ENCODE results near the gene PDK3.

The PDK3 gene

GRCh38 chrX:24464836-24465531, at the start of gene PDK3:
Gene PDK3 (plus strand): TSS chrX:24465286. CDS start chrX:24465456, 170 bp downstream.
- DNase-seq (ENCODE audit: low spot score), result peak; percentile 58

DNA sequence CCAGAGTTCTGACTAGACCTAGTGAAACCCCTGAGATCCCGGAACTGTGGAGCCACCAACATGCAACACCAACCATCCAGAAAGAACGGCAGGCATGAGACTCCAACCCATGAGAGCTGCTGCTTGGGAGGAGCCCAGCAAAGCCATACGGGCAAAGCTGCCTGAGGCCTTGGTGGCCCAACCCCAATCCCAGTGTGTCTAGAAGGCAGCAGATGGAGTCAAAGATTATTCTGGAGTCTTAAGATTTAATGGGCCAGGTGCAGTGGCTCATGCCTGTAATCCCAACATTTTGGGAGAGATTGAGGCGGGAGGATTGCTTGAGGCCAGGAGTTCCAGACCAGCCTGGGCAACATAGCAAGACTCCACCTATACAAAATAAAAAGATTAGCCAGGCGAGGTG, 49.2 kb upstream of the PDK3 start:
- DNase-seq (ENCODE audit: low spot score), result no peak

DNA sequence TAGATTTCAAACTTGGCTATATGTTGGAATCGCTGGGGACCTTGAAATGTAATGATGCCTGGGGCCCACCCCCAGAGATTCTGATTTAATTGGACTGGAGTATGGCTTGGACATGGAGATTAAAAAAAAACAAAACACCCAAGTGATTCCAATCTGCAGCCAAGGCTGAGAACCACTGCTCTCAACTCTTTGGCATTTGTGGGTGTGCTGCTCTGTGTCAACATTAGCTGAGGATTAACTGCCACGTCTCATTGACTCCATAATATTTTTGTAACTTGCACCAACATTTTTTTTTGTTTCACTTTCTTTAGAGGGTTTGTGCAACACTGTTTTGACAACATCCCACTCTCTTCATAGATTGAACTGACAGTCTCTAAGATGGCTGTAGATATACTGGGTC, 41.1 kb upstream of the PDK3 start:
- no peak for DNase-seq (ENCODE audit: low spot score)

DNA sequence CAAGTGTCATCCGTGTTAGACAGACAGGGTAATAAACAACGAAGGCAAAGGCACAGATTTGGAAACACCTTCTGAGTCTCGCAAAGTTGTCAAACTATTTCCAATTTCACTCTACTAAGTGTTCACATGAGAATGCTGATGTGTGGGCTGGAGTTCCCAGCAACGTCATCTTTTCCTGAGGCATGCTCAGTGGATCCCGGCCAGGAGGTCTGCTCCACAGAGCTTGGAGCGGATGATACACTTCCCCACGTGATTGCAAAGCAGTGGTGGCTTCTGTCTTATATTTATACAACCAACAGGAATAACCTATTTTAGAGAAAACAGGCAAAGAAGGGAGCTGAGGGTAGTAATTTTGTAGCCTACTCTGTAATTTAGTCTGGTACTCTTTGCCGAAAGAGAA, 40.1 kb upstream of the PDK3 start:
- DNase-seq (ENCODE audit: low spot score), result no peak

DNA sequence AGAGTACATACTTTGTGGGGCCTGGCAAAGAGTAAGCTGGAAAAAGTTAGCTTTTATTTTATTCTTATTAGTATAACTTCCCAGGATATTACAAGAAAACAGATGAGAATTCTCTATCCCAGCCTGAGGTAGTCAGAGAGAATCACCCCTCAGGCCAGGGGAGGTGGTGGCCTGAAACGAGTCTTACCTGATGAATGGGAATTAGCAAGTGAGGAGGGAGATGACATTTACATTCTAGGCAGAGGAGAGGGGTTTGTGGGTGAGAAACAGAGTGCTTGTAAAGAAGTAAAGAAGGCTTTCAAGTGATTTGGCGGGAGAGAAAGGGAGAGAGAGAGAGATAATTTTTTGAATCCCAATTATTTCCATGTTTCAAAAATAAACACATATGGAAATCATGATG, 39.3 kb upstream of the PDK3 start:
- DNase-seq (ENCODE audit: low spot score), result no peak

DNA sequence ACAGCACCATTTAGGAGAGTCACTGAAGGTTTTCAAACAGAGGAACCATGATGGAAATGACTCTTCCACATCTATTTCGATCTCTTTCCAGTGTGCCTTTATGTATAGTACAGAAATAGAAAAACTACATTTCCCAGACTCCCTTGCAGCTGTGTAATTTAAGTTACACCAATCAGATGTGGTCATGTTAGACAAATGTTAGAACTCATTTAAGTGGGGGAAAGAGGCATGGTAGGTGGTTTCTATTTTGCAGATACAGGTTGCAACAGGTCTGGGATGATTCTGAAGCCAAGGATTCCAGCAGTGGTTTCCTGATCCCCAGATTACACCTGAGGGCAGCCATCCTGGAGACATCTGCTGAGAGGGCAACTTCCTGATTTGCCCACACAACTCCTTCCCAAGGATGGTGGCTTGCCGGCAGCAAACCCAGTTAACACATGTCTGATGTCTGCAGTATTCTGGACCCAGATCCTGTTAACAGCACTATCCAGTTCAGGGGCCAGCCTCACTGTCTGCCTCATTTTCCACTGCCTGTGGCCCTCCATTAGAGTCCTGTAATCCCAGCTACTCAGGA, 38.7 kb upstream of the PDK3 start:
- DNase-seq (ENCODE audit: low spot score), result no peak

GRCh38 chrX:24426921-24427746, 38.0 kb upstream of the PDK3 start:
- no peak for DNase-seq (ENCODE audit: low spot score)

- no peak for DNase-seq (ENCODE audit: low spot score)
These were observed 37.4 kb upstream of the PDK3 start for GRCh38 chrX:24427747-24428019.

GRCh38 chrX:24428516-24428915, 36.6 kb upstream of the PDK3 start:
- DNase-seq (ENCODE audit: low spot score), result no peak

GRCh38 chrX:24435060-24435459, 30.0 kb upstream of the PDK3 start:
- no peak for DNase-seq (ENCODE audit: low spot score)

DNA sequence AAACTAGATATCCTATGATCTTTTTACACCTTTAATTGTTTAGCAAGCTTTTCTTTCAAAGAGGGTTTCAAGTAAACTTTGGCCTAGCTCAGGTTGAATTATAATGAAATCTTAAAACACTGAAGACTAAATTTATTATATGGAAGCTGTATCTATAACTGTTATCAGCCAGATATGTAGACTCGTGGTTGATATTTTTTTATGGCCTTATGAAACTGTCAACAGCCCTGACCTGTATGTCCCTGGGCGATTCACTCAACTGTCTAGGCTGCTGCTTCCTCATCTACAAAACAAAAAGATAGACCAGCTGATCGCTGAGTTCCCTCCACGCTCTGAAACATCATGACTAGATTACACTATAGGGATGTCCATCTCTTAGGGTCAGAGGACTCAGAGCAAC, 21.2 kb upstream of the PDK3 start:
- DNase-seq (ENCODE audit: low spot score), result no peak

GRCh38 chrX:24444645-24445044, 20.4 kb upstream of the PDK3 start:
- no peak for DNase-seq (ENCODE audit: low spot score)

DNA sequence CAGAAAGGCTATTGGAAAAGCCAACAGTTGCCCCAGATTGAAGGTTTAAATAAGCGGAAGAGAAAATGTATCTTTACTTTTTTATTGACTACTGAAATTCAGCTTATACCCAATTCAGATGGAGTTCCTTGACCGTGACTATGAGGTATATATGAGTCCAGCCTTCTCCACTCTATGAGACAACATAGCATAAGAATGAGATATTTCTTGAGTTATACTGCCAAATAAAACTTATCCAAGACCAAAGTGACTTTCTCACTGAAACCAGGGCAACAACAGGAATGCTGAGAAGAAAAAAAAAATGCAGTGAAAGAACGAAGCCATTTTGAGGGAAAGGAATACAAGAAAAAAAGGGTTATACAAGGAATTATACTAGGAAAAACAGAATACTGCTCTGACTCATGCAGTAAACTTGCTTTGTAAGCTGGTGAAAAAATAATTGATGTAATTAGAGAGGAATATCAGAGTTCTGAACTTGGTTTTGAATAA, 16.3 kb upstream of the PDK3 start:
- DNase-seq (ENCODE audit: low spot score), result no peak

DNA sequence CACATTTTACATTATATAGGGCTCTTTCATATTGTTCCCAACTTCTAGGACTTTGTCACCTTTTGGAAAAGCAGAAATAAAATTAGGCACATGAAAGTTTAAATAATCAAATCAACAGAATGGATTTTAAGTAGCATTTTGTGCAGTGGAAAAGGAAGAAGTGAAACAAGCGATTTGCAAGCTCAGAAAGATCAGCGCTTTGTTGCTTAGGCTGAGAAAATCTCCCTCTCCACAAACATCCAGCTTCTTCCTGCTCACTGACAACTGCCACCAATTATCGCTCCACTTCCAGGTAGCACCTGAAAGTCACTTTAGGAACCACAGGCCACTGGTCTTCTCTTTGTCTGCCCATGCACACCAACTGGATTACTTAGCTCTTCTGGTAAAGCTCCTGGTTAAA, 2.0 kb upstream of the PDK3 start:
- no peak for DNase-seq (ENCODE audit: low spot score)

- DNase-seq (ENCODE audit: low spot score), result no peak
These were observed 619 bp upstream of the PDK3 start for GRCh38 chrX:24464498-24464835.

DNA sequence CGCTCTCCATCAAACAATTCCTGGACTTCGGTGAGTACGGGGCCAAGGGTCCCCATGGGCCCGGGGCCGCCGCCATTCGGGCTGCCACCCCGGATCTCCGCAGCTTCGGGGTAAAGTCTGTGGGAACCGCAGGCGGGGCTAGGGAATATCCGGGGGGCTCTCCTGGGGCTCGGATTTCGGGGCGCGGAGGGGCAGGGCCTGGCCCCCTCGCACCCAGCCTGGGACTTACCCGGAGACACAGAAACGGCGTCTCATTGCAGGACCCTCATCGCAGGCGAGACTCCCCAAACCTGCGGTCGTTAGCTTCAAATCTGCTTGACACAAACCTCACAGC, 413 bp downstream of the PDK3 start:
- DNase-seq (ENCODE audit: low spot score), result no peak

- DNase-seq (ENCODE audit: low spot score), result no peak
These were observed 939 bp downstream of the PDK3 start for GRCh38 chrX:24466025-24466424.

DNA sequence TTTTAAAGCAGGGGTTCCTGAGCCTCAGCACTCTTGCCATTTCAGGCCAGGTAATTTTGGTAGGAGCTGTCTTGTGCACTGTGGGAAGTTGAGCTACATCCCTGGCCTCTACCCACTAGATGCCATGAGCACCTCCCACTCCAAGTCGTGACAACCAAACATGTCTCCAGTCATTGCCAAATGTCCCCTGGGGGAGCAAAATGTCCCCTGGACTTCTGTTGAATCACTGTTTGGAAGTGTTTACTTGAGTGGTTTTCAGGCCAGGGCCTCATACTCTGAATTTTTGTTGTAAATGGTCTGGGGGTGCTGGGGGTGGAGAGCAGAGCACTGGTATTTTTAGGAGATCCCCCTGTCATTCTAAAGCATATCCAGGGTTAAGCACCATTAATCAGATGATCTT, 3.2 kb downstream of the PDK3 start:
- DNase-seq (ENCODE audit: low spot score), result no peak

DNA sequence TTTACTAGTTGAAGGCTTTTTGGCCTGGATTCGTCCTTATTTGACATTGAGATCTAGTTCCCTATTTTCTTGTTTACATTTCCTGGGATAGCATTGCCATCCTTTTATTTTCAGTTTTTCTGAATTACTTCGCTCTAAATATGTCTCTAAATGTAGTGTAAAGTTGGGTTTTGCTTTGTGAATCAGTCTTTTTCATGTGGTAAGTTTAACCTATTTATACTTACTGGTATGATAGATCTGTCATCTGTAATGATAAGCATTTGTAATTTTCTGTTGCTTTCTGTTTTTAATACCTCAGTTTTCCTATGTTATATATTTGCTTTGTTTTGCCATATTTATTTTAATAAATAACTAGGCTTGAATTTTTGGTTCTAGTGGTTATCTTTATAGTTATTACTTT, 6.7 kb downstream of the PDK3 start:
- no peak for DNase-seq (ENCODE audit: low spot score)

- no peak for DNase-seq (ENCODE audit: low spot score)
These were observed 10.4 kb downstream of the PDK3 start for GRCh38 chrX:24475480-24475879.

DNA sequence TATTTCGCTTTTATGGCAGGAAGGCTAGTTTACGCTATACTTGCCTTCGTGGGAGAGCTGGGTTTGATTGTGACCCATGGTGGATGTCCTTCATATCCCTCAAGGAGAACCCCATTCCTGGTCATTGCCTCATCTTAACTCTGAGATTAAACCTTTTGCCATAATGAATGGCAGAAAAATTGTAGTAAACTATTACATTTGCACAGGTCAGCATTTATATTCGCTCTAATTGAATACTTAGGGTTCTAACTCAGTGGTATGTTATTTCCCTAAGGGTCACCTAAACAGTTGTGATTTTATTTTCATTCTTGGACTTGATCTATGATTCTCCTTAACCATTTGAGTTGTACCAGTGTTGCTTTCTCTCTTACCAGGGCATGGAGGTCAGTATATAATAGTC, 13.4 kb downstream of the PDK3 start:
- no peak for DNase-seq (ENCODE audit: low spot score)

DNA sequence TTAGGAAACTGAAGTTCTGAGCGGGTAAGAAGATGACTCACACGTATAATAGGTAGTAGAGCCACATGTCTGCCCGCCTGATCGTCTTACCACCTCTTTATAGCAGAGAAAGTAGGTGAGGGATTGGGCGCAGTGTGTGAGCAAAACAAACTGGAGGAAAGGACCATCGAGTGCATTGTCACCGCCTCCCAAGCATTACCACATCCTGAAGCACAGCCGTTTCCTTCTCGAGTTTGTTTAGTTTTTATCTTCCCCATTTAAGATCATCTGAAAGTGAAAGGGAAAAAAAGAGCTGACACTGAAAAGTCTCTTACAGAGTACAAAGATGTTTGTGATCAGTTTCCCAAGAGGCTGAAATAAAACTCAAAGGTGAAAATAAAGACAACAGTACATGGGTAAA, 14.8 kb downstream of the PDK3 start:
- no peak for DNase-seq (ENCODE audit: low spot score)

DNA sequence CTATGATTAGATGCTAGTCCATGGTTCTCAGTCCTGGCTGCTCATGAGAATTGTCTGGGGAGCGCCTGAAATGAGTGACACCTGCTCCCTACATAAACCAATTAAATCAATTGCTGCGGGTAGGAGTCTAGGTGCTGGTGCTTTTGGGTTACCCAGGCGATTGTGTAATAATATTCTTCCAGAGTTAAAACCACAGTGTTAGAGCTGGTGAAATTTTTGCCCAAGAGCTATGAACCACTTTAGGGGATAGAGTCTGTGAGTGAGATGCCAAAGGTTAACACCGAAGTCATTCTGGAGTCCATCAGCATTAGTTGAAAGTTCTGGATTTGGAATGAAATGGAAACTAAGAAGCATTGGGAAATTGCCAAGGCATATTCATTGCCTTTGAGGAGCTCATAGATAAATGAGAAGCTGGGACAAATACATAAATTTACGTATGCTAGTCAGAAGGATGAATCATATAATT, 15.3 kb downstream of the PDK3 start:
- no peak for DNase-seq (ENCODE audit: low spot score)
